Bronchial epithelial cell (primary cell): ENCODE data around the gene FAM163A. TPM values are rescaled to one million over a fixed set of nuclear protein-coding genes. Genes with fewer than 3 reads are reported as not detected.

Experiments used
- DNase-seq: peaks from one replicate; pipeline ENCODE4 v3.0.0-alpha.2; 2010; ENCODE audit warnings: low read depth
- FAIRE-seq: peaks from 2 replicates; lab custom pipeline; 2011; peaks lifted over from hg19 to GRCh38; lab: Jason Lieb, UNC
- H3K27me3 ChIP-seq: 2 replicates; pipeline ENCODE4 v1.5.1; 2011; ENCODE audit warnings: low read length; ENCODE audit not compliant: control insufficient read depth, insufficient read depth
- H3K36me3 ChIP-seq: 2 replicates; pipeline ENCODE4 v1.5.1; 2011; ENCODE audit warnings: low read length; ENCODE audit not compliant: control insufficient read depth, insufficient read depth
- H3K4me3 ChIP-seq: 2 replicates; pipeline ENCODE4 v1.5.1; 2011; ENCODE audit warnings: mild to moderate bottlenecking, low read depth, low read length, control low read depth
- total RNA-seq: library from RNA; depleted of rRNA; stranded (reverse); fragments of >200 nt; gene quantifications from 2 replicates; pipeline ENCODE4 v1.2.1, GENCODE V29; 2014
- TF ChIP-seq, protein P1 (sequence below): IDR thresholded peaks from 2 replicates; pipeline ENCODE4 v1.5.1; 2011; ENCODE audit warnings: mild to moderate bottlenecking, moderate library complexity, low read length, control low read depth, inconsistent platforms; ENCODE audit not compliant: insufficient read depth, severe bottlenecking

The FAM163A gene
- total RNA-seq, 1 donor from 2014 or later, result not detected

DNA sequence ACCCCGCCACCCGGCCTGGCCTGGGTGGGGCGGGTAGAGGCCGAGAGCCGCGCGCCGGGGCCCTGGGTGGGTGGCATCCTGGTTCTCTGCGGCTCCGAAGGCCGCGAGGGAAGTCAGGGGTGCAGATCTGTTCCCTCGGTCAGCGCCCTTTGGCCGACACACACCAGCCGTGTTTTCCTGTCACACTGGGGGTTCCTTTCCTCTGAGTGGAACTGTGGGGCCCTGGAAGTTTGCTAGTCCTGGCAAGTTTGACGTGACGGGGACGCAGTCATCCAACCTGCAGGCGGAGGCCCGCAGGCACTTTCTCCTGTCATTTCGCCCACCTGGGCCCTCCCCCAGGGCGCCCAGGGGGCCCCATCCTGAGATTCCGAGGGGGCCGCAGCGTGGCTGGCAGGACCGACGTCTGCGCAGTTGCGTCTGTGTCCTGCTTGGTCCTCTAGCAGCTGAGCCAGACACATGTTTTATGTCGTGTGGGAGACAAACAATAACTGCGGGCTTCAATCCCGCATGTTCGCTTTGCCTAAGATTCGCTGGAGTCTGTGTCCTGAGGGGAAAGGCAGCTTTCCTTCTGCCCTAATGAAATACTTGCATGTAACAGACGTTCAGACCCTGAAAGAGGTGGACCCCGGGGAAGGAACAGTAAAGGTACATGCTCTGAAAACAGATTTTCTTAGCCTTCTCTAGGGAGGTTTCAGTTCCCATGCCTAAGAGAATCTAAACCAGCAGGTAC lies 1.5 kb downstream of the FAM163A start:
- TF ChIP-seq, protein P1, sequence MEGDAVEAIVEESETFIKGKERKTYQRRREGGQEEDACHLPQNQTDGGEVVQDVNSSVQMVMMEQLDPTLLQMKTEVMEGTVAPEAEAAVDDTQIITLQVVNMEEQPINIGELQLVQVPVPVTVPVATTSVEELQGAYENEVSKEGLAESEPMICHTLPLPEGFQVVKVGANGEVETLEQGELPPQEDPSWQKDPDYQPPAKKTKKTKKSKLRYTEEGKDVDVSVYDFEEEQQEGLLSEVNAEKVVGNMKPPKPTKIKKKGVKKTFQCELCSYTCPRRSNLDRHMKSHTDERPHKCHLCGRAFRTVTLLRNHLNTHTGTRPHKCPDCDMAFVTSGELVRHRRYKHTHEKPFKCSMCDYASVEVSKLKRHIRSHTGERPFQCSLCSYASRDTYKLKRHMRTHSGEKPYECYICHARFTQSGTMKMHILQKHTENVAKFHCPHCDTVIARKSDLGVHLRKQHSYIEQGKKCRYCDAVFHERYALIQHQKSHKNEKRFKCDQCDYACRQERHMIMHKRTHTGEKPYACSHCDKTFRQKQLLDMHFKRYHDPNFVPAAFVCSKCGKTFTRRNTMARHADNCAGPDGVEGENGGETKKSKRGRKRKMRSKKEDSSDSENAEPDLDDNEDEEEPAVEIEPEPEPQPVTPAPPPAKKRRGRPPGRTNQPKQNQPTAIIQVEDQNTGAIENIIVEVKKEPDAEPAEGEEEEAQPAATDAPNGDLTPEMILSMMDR, result no peak

GRCh38 chr1:179745131-179745611 lies 2.1 kb downstream of the FAM163A start:
- no peak for FAIRE-seq
- TF ChIP-seq, protein P1, result no peak

More for the DNA sequence above, 1.5 kb downstream of the FAM163A start:
- no peak for DNase-seq
- no peak for FAIRE-seq
- peaks cover 23% of the 10 kb centered on the region for H3K27me3 ChIP-seq
- H3K4me3 ChIP-seq, result no peak overlapping the region
- no peaks in the 10 kb centered on the region for H3K36me3 ChIP-seq

DNA sequence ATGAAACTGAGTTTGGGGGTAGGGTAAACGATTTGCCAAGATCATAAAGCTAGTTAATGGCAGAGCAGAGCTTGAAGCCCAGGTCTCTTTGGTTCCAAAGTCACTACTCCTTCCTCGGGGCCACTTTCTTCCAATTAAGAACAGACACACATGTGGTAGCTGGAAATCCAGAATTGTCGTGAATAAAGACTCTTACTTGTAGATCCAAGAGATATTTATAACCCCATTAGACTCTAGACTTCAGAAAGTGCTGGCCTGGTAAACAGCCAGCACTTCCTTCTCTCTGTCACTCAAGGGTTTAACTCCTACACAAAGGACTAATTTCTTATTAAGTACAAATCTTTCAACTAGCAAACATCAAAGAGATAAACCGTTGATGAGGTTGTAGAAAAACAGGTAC lies 2.7 kb downstream of the FAM163A start:
- Histone ChIP-seq H3K27me3 (peaks cover 23% of the 10 kb centered on the region), H3K4me3 (no peak overlapping the region), H3K36me3 (no peaks in the 10 kb centered on the region)
- DNase-seq, result no peak
- no peak for FAIRE-seq
- TF ChIP-seq, protein P1, result no peak

More at GRCh38 chr1:179745131-179745611, 2.1 kb downstream of the FAM163A start:
- Histone ChIP-seq H3K4me3 (no peak overlapping the region), H3K36me3 (no peaks in the 10 kb centered on the region), H3K27me3 (peaks cover 23% of the 10 kb centered on the region)
- no peak for DNase-seq

DNA sequence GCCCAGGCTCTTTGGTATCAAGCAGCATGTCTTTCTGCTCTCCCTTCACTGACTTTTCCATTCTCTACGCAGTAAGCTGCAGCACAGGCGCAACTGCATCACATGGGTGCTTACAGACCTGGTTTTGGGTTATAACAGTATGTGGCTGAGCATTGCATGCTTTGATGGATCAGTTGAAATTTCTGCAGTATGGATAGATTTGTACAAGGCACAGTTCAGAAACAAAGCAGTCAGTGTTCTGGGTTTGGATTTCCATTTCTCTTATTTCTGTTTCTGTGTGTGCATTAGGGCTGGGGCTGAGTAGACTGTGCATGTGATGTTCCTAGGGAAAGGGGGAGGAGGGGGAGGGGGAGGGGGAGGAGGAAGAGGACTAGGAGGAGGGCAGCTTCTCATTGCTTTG lies 4.5 kb downstream of the FAM163A start:
- H3K27me3 ChIP-seq, result peaks cover 20% of the 10 kb centered on the region
- FAIRE-seq (no peak), DNase-seq (no peak)
- no peak overlapping the region for H3K4me3 ChIP-seq
- no peaks in the 10 kb centered on the region for H3K36me3 ChIP-seq
- TF ChIP-seq, protein P1, result no peak

DNA sequence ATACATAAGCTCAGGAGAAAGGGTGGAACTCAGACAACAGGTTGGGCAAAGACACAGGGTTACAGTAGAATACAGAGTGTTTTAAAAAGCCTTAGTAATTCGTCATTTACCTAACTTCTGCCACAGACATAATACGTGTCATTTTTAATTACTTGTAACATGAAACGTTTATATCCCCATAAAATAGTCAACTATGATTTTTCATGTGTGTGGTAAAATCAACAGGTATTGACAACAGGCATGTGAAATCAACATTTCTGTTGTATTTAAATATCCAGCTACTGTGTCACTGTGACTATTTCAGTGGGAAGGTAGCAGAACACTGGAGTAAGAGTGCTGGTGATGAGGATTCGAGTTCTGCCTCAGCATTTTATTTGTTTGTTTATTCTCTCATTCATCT lies 5.7 kb downstream of the FAM163A start:
- TF ChIP-seq, protein P1, result no peak
- no peak for DNase-seq
- H3K36me3 ChIP-seq, result no peaks in the 10 kb centered on the region
- H3K4me3 ChIP-seq, result no peak overlapping the region
- FAIRE-seq, result no peak
- H3K27me3 ChIP-seq, result peaks cover 15% of the 10 kb centered on the region

DNA sequence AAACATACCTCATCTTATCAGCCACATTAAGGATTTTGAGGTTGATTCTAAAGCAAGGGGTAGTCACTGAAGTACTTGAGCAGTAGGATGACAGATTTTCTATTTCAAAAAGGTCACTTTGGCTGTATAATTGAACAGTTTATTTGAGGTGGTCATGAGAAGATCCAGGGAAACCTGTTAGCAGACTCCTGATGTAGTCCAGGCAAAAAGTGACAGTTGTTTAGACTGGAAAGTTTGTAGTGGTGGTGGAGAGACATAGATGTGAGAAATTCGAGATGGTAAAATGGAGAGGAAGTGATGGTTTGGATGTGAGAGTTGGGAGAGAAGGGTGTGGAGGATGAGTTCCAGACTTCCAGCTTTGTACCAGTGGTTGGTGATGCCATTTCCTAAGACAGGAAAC lies 7.5 kb downstream of the FAM163A start:
- Histone ChIP-seq H3K27me3 (peaks cover 1% of the 10 kb centered on the region), H3K4me3 (no peak overlapping the region), H3K36me3 (no peaks in the 10 kb centered on the region)
- DNase-seq, result no peak
- FAIRE-seq, result no peak
- TF ChIP-seq, protein P1, result no peak
